CD4-positive, alpha-beta T cell treated with Interleukin-4 for 1 hour (primary cell): ENCODE measurements around the gene EPHA6.

ENCODE experiments used
- DNase-seq, 2 donors: peaks; one replicate each; pipeline ENCODE4 v3.0.0-alpha.2; 2020 to 2022

The EPHA6 gene

DNA sequence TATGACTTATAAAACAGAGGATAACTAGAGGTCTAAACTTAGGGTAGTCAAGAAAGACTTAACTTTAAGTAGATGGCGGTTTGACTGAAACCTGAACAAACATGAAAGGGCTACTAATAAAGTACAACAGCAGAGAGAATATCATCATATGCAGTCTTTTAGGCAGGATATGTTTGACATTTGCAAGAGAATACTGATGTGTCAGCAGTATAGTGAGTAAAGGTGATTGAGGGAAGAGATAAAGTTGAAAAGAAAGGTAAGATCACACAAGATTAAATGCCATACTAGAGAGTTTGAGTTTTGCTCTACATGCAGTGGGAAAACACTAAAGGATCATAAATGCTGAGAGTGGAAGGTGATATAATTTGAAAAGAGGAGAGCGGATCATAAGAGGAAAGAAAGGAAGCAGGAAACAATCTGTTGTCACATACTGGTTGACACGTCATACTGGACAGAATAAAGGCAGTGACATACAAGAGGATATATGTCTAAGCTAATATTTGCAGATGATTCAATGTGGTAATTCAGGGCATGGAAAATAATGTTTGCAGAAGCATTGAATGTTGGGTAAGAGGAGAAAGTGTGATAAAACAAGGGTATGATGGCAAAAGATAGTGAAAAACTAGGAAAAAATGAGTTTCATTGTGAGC, 223.0 kb downstream of the EPHA6 start:
- no peak for DNase-seq

DNA sequence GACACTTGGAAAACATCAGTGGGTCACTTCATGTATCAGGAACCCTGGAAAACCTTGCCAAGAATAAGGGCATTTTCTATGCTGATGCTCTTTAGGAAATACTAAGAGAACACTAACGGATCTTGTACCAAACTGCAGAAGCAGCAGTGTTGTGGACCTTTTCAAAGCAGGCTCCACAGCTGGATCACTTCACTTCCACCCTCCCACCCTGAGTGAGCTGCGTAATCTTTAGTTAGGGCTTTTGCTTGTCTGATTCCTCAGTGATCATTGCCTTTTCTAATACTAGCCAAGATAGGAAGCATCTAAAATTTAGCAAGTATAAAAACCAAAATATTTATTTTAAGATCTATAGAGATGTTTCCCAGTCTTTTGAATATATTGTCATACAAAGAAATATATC, 229.0 kb downstream of the EPHA6 start:
- DNase-seq: no peak

DNA sequence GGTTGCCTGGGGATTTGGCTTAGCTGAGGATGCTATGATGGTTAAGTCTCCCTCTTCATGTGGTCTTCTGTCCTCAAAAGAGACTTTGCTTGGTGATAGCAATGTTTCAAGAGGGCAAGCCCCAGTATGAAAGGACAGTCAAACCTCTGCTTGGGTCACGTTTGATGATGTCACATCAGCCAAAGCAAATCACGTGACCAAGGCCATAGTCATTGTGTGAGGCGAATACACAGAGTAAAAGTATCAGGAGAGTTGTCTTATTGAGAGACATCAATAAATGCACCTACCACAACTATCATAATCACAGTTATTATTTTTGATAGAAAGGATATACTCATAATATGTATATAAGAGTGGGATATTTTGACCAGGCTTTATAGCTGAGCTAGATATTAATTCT, 243.0 kb downstream of the EPHA6 start:
- DNase-seq: no peak

DNA sequence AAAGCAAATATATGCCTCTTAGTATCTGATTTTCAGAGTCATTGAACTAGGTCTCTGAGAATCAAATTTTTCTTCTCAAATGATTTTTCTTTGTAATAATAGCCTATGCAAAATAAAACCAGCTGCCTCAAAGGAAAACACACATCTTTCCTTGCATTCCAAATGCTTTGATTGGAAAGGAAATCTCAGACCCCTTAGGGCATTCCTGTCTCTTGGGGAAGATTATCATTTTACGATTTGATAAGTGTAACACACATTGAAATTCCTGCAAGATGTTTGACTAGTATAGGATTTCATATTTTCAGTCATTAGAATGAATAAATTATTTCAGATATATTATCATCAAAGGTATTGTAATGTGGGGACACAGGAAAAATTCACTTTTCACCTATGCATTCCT, 244.8 kb downstream of the EPHA6 start:
- DNase-seq: no peak

DNA sequence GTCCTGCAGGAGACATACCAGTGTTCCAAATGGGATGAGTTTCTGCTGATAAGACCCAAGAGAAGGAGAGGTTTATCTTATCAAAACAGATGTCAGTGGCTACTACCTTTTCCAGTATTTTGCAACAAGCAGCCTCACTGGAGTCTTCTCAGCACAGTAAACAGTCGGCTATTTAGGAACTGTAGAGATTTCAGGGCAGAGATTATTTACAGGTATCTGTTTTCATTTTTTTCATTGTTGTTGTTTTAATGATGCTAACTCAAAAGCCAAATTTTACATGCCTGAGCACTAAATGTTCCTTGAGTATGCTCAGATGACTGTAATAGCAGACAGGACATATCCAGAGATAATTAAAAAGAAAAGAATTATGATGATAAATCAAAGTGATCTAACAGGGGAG, 252.1 kb downstream of the EPHA6 start:
- DNase-seq: no peak

DNA sequence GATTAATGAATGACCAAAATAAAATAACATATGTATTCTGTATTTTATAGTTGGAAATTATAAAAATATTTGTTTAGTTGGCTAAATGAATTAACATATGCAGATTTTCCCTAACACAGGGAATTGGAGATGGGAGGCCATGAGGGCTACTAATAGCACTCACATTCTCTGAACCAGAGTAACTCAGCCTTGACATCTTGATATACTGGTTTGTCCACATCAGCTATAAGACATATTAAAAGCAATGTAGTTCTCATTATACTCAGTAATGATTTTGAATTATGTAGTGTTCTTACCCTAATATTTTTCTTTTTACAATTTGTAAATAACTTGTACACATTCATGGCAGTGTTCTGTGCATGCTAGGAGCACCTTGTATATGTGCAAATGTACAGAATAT, 255.9 kb downstream of the EPHA6 start:
- no peak for DNase-seq

DNA sequence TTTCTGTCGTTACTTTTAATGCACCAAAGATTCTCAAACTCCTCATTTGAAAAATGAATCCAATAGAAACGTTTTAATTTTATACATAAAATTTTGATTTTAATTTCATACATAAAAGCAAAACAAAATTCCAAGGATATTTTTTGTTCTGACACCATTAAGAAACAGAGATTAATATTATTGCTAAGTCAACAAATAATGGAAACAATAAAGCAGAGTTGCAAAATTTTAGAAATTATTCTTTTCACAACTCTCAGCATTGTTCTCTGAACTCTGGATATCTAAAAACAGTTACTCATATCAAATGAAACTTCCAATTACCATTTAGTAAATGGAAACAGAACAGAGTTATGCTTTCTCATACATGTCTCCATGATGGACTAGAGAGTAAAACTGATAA, 260.2 kb downstream of the EPHA6 start:
- DNase-seq: no peak

DNA sequence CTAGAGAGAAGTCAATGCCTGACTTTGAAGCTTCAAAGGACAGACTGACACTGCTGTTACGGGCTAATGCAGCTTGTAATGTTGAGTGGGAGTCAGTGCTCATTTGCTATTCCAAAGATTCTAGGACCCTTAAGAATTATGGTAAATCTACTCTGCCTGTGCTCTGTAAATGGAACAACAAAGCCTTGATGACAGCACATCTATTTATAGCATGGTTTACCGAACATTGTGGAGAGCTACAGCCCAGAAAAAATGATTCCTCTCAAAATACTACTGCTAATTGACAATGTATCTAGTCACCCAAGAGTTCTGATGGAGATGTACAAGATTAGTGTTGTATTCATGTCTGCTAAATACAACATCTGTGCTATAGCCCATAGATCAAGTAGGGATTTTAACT, 262.3 kb downstream of the EPHA6 start:
- DNase-seq: no peak

DNA sequence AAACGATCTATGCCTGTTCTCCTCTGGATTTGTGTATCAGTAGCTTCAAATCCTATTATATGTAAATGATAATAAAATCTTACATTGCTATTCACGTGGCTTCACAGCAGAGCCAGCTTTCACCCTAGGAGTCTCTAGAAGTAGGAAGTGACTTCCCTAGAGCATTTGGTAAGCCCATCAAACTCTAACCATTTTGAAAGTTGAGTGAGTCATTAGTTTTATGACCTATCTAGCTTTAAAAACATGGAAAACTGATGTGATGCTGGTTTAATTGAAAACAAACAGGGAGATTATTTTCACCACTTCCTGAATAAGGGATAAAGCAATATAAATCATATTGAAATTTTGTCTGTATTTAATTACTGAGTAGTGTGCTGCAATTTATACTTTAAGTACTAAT, 275.2 kb downstream of the EPHA6 start:
- no peak for DNase-seq

DNA sequence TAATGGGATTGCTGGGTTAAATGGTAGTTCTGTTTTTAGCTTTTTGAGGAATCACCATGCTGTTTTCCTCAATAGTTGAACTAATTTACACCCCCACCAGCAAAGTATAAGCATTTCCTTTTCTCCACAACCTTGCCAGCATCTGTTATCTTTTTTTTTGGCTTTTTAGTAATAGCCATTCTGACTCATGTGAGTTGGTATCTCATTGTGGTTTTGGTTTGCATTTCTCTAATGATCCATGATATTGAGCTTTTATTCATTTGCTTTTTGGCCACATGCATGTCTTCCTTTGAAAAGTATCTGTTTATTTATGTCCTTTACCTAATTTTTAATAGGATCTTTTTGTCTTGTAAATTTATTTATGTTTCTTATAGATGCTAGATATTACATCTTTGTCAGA, 288.2 kb downstream of the EPHA6 start:
- DNase-seq: no peak

DNA sequence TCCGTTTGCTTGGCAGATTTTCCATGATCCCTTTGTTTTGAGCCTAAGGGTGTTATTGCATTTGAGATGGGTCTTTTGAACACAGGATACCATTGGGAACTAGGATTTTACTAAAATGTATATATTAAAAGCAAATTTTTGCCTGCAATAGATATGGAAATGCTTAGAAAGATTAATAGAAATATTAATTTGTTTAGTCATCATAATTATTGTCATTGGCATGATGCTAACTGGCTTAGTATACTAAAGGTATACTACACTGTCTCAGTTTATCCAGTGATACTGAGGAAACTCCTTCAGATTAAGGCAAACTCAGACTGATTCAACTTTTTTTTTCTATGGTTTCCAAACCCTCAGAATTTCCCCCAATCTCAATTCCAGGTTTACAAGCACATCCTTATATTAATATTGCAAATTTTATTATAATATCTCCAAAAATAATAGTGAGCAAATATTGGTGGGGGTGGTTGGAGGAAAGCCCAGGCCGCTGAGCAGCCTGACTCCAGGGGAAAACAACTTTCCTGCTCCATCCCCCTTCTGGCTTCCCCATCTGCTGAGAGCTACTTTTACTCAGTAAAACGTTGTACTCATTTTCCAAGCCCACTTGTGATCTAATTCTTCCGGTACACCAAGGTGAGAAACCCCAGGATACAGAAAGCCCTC, 291.7 kb downstream of the EPHA6 start:
- no peak for DNase-seq

DNA sequence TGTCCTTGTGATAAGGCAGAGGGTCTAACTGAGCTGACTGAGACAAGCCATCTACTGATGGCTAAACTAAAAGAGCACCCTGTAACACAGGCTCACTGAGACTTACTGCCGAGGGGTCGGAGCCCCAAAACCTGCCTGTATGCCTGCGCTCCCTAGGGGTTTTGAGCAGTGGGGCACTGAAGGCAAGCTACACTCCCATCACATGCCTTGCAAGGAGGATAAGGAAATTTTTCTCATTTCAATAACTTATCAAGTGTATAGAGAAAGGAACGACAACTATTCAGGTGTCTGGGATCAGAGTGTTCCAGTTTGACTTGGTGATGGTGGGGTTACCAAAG, 292.2 kb downstream of the EPHA6 start:
- no peak for DNase-seq

DNA sequence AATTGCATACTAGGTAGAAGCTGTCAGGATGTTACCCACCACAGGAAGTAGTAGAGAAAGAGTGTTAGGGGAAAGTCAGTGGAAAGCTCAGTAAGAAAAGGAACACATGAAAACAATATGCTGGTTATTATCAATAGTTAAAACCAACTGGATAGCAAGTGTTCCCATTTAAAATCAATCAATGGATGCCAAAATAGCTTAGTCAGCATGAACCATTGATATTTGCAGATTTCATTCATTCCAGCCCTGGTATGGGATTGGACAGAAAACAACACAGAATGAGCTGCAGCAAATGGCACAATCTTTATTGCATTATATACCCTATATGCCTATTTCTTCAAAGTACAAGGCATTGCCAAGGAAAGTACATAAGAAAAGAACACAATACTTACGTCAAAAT, 293.7 kb downstream of the EPHA6 start:
- no peak for DNase-seq

DNA sequence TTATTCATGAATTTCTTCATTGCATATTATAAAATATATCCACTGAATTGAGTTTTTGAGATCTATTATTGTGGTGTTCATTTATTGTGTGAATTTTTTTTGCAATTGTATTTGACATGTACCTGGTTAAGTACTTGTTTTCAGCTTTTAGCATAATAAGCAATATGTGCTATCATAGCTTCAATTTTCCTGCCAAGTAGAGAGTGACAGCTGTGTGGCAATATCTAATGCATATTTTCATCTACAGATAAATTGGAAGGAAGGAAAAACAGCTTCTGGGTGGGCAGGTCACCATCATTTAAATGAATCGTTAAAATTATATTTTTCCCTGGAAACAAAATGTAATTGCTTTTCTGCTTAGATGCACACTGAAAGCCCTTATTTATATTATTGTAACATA, 296.9 kb downstream of the EPHA6 start:
- DNase-seq: no peak

DNA sequence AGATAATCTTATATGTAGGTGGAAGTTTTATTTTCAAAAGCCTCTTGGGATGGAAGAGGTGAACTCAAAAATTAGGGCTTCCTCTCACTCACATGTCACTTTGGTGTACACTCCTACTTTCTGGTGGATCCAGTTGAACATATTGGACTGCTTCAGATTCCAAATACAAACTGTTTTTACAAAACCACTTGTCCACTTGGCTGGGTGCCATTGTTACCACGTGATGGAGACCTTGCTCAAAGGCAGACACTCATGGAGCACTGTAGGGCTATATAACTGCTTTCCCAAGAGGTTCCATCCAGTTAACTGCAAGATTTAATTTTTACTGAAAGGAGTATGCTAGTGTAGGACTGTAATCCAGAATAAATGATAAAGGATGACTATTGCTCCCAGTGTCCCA, 307.0 kb downstream of the EPHA6 start:
- no peak for DNase-seq

DNA sequence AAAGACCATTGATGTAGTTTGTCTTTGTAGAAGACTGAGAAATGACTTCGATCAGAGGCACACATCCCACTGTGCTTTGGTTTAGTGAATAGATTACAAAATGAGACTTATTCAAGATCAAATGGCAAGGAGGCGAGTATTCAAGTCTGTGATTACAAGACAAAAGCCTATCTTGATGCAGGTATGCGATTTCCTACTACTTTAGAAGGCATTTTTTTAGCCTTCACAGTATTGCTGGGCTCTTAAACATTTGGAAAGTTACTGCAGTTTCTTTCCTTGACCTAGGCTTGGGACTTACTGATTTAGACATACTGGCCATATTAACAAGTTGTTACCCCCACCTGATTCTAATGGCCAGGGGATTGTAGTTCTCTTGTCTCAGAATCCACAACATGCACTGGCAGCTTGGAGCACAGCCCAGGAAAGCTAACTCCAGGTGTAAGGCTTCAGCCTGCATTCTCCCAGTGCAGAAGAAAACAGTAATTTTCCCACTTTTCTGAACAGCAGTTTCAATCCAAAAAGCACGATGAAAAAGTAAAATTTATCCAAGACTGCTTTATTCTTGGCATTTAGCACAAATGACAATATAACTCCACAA, 311.6 kb downstream of the EPHA6 start:
- no peak for DNase-seq

DNA sequence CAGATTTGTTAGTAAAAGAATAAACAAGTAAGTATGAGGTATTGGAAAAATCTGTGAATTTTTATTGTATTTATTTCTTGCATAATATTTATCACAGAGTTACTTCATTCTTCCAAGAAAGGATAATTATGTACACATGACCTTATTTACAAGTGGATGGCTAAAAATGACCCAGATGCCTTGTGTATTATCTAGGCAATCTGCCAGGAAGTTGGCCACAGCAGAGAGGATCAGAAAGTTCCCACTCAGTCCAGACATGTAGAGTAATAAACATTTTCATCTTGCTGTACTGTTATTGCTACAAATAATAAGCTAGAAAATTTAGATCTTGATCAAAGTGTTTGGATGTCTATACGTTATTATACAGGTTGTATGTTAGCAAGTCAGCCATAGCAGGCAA, 317.1 kb downstream of the EPHA6 start:
- no peak for DNase-seq

DNA sequence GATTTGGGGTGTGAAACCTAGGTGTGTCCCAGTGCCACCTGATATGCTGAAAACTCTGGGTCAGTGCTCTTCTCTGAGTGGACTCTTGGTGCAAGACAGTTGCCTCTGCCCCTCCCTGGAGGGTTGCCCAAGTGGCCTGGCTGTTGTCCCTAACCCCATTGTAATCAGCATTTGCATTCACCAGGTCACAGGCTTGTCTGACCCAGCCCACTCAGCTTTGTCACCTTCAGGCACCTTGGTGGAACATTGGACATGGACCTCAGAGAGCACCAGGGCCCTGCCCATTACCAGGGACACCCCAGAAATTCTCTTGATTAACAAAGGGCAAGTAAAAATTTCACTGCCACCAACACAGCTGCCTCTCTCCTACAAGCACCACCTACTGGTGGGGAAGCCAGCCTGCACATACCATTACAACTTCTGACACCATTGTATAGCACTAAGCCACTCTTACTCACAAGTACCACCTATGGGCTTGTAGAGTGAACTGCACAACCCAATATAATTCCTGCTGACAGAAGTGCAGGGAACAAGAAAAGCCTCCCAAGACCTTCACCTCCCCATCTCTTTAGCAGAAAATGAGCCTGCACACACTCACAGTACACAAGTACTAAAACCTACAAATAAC, 324.6 kb downstream of the EPHA6 start:
- no peak for DNase-seq

DNA sequence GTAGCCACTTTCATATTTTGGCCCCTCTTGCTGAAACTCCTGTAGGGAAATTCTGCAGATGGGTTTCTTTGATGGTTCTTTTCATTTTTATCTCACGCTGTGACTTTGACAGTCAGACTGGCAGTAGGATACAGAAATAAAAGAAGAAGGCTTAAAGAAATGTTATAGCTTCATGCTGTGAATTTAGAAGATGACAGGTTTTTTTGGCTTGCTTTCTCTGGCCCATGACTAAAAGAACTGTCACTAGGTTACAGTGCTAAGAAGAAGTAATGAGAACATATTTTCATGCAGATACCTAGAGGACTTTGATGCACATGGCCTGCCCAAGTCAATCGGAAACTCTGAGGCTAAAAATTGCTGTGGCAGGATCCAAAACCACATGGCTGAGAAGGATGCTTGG, 334.5 kb downstream of the EPHA6 start:
- no peak for DNase-seq

DNA sequence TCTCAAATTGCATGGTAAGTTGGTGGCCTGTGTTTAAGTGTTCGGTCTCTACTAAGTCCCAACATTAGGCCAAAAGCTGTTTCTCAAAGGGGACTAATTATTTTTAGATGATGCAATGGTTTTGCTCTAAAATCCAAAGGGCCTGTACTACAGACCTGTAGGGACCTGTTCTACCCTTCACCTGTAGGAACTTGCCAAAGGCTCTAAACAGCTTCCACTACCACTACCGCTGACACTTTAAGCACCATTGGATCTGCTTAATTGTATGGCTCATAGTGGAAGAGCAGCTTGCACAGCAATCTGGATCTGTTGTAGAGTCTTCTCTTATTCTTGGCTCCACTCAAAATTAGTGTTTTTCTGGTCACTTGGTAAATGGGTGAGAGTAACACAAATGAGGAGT, 346.8 kb downstream of the EPHA6 start:
- no peak for DNase-seq

DNA sequence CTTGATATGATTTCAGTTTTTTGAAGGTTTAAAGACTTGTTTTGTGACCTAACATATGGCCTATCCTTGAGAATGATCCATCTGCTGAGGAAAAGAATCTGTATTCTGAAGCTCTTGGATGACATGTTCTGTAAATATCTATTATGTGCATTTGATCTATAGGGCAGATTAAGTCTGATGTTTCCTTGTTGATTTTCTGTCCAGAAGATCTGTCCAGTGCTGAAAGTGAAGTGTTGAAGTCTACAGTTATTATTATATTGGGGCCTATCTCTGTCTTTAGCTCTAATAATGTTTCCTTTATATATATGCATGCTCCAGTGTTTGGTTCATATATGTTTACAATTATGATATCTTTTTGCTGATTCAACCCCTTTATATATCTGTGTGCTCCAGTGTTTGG, 362.8 kb downstream of the EPHA6 start:
- DNase-seq: no peak

DNA sequence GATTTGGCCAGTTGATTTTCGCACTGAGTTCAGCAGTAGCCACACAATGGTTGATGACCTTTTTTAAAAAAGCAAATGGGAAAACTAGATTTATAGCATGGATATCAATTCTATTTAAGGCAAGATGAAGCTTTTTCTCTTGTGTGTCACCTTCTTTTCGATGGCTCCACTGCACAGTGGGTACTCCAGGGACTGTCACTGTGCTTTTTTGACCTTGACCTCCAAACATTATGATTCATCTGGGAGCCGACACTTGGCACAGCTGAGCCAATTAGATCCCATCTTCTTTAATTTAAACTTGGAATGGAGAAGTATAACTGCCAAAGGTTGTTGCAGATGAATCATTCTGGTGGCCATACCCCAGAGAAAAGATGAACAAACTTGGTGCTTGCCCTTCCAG, 367.3 kb downstream of the EPHA6 start:
- no peak for DNase-seq

DNA sequence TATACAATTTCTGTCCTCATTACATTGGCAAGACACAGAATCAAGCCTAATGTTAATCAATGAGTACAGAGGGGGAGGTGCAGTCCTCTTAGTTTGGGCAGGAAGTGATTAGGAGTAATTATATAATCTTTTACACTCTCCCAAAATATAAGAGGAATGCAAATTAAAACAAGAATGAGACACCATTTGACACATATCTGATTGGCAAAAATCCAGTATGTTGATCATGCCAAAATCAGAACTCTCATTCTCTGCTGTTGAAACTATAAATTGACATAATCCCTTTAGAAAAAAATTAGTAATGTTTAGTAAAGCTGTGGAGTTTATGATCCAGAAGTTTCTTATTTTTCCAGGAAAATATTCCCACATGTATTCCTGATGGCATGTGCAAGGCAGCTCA, 373.4 kb downstream of the EPHA6 start:
- no peak for DNase-seq

DNA sequence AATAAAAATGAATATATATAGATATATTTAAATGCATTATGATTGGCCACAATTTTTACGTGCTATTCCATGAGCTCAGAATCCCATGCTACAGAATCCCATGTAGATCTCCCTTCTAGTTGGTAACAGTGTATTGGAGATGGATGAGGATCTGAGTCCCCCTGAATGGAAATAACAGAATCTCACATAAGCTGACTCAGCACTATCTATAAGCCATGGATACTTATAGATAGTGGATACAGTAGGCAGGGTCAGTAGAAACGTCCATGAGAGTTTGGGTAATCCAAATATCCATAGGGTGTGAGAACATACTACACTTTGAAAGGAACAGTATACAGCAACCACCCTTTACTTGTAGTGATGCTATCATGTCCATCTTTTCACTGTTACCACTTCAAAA, 375.4 kb downstream of the EPHA6 start:
- DNase-seq: no peak

DNA sequence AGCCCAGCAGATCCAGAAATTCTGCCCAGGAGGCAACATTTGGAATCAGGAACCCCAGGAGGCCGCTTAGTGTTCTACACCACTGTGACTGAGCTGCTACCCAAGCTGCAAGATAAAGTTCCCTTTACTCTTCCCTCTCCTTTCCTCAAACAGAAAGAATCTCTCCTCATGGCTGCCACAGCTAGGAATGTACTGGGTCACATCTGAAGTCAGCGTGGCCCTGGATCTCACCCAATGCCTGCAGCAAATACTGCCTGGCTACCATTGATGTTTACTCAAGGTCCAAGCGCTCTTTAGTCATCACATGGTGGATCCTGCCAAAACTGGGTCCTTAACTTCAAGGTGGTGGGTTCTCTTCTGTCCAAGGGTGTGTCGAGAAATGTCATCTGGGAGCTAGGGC, 382.7 kb downstream of the EPHA6 start:
- DNase-seq: no peak
